Measurements from ENCODE around the gene TMPRSS11E.

The TMPRSS11E gene

DNA sequence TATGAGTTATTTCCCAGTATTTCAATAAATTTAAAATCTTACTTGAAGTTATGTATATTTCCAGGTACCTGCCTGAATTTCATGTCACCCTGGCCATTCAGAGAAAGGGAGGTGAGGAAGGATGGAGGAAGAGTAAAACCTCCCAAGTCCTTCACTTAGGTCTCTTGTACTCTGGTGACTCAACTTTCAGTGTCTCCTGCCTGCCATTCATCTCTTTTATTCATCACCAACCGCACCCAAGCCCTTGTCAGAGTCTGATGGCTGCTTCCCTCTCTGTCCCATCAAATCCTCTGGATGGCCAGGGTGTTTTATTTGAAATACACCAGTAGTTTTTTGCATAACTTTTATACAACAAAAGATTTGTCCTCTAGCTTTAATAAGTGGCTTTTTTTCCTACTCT lies 17.8 kb downstream of the TMPRSS11E start:
- Histone ChIP-seq H3K27me3 (no peaks in the 10 kb centered on the region), H3K36me3 (no peaks in the 10 kb centered on the region), H3K27ac (no peak overlapping the region), H3K4me3 (no peak overlapping the region), H3K4me1 (no peaks in the 10 kb centered on the region), H3K9me3 (no peaks in the 10 kb centered on the region)
- TF ChIP-seq, protein P1, sequence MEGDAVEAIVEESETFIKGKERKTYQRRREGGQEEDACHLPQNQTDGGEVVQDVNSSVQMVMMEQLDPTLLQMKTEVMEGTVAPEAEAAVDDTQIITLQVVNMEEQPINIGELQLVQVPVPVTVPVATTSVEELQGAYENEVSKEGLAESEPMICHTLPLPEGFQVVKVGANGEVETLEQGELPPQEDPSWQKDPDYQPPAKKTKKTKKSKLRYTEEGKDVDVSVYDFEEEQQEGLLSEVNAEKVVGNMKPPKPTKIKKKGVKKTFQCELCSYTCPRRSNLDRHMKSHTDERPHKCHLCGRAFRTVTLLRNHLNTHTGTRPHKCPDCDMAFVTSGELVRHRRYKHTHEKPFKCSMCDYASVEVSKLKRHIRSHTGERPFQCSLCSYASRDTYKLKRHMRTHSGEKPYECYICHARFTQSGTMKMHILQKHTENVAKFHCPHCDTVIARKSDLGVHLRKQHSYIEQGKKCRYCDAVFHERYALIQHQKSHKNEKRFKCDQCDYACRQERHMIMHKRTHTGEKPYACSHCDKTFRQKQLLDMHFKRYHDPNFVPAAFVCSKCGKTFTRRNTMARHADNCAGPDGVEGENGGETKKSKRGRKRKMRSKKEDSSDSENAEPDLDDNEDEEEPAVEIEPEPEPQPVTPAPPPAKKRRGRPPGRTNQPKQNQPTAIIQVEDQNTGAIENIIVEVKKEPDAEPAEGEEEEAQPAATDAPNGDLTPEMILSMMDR (IDR thresholded peaks at IDR 0.05): no peak
- intact Hi-C loops (cut with DNase I; ENCODE audit: low total_unique reads): no loop called here
- no peak for DNase-seq

DNA sequence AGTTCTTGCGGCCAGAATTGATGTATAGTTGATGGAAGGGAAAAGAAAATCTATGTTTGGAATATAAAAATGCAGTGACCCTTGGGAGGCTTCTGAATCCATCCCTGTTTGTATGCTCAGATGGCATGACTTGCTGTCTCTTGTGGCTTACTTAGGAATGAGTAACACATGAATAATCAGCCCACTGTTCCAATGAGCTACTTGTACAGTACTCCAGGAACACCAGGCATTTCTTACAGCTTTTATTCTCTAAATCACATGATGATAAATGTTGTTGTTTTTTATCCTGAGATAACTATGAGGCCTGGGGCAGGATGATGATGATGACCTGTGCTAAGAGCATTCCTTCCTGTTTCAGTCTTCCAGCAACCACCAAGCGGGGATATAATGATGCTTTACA lies 18.9 kb downstream of the TMPRSS11E start:
- Histone ChIP-seq H3K36me3 (no peaks in the 10 kb centered on the region), H3K4me3 (no peak overlapping the region), H3K9me3 (no peaks in the 10 kb centered on the region), H3K27me3 (no peaks in the 10 kb centered on the region), H3K27ac (no peak overlapping the region), H3K4me1 (no peaks in the 10 kb centered on the region)
- intact Hi-C loops (cut with DNase I; ENCODE audit: low total_unique reads): no loop called here
- DNase-seq: no peak
- TF ChIP-seq, protein P1 (IDR thresholded peaks at IDR 0.05): no peak

GRCh38 chr4:68466751-68467150 lies 19.5 kb downstream of the TMPRSS11E start:
- Histone ChIP-seq H3K36me3 (no peaks in the 10 kb centered on the region), H3K4me3 (no peak overlapping the region), H3K27me3 (no peaks in the 10 kb centered on the region), H3K27ac (no peak overlapping the region), H3K4me1 (no peaks in the 10 kb centered on the region), H3K9me3 (no peaks in the 10 kb centered on the region)
- intact Hi-C loops (cut with DNase I; ENCODE audit: low total_unique reads): no loop called here
- TF ChIP-seq, protein P1 (IDR thresholded peaks at IDR 0.05): no peak
- no peak for DNase-seq

- H3K27ac ChIP-seq: no peak overlapping the region
- H3K4me3 ChIP-seq: no peak overlapping the region
- no peaks in the 10 kb centered on the region for H3K9me3 ChIP-seq
- intact Hi-C loops (cut with DNase I; ENCODE audit: low total_unique reads): no loop called here
- no peak for DNase-seq
- H3K36me3 ChIP-seq: no peaks in the 10 kb centered on the region
- H3K27me3 ChIP-seq: no peaks in the 10 kb centered on the region
- TF ChIP-seq, protein P1 (IDR thresholded peaks at IDR 0.05): no peak
- H3K4me1 ChIP-seq: no peaks in the 10 kb centered on the region
These were observed 22.2 kb downstream of the TMPRSS11E start for GRCh38 chr4:68469482-68469881.

GRCh38 chr4:68476191-68476590 lies 28.9 kb downstream of the TMPRSS11E start:
- Histone ChIP-seq H3K9me3 (no peaks in the 10 kb centered on the region), H3K4me1 (no peaks in the 10 kb centered on the region), H3K27ac (no peak overlapping the region), H3K36me3 (no peaks in the 10 kb centered on the region), H3K4me3 (no peak overlapping the region), H3K27me3 (no peaks in the 10 kb centered on the region)
- intact Hi-C loops (cut with DNase I; ENCODE audit: low total_unique reads): no loop called here
- no peak for DNase-seq
- TF ChIP-seq, protein P1 (IDR thresholded peaks at IDR 0.05): no peak

- Histone ChIP-seq H3K36me3 (no peaks in the 10 kb centered on the region), H3K4me3 (no peak overlapping the region), H3K27me3 (no peaks in the 10 kb centered on the region), H3K9me3 (no peaks in the 10 kb centered on the region), H3K4me1 (no peaks in the 10 kb centered on the region), H3K27ac (no peak overlapping the region)
- TF ChIP-seq, protein P1 (IDR thresholded peaks at IDR 0.05): no peak
- intact Hi-C loops (cut with DNase I; ENCODE audit: low total_unique reads): no loop called here
- peak in 1 of 2 donors; percentile 54 for DNase-seq
These were observed 42.1 kb downstream of the TMPRSS11E start for GRCh38 chr4:68489338-68489737.

All from tibial artery (tissue), 4 donors.